GM23248 (cell line): Measurements from ENCODE around the gene MAPK8IP2. TPM values are rescaled to one million over a fixed set of nuclear protein-coding genes. Genes with fewer than 3 reads are reported as not detected.

Experiments
- DNase-seq: peaks from one replicate; pipeline ENCODE4 v3.0.0-alpha.2; 2015
- H2AFZ ChIP-seq: fragments of 200-600 bp; sonication (generic); 2 replicates; pipeline ENCODE4 v1.6.1; 2016; ENCODE audit warnings: antibody characterized with exemption
- H3F3A ChIP-seq: fragments of 200-600 bp; sonication (generic); 2 replicates; pipeline ENCODE4 v1.6.1; 2016; ENCODE audit warnings: mild to moderate bottlenecking, antibody characterized with exemption, mixed run types; ENCODE audit not compliant: insufficient read depth
- H3K27ac ChIP-seq: fragments of 200-600 bp; sonication (generic); 2 replicates; pipeline ENCODE4 v1.5.1; 2016; ENCODE audit warnings: mild to moderate bottlenecking
- H3K27me3 ChIP-seq: fragments of 200-600 bp; sonication (generic); replicated peaks from 2 replicates; pipeline ENCODE4 v1.6.1; 2016; ENCODE audit warnings: mild to moderate bottlenecking; ENCODE audit not compliant: insufficient read depth
- H3K36me3 ChIP-seq: fragments of 200-600 bp; sonication (generic); 2 replicates; pipeline ENCODE4 v1.6.1; 2016; ENCODE audit warnings: low read depth, mild to moderate bottlenecking
- H3K4me1 ChIP-seq: fragments of 200-600 bp; sonication (generic); 2 replicates; pipeline ENCODE4 v1.6.1; 2016; ENCODE audit warnings: mild to moderate bottlenecking; ENCODE audit not compliant: insufficient read depth
- H3K4me2 ChIP-seq: fragments of 200-600 bp; sonication (generic); one replicate; pipeline ENCODE4 v1.6.1; 2016; ENCODE audit warnings: mild to moderate bottlenecking; ENCODE audit not compliant: unreplicated experiment
- H3K4me3 ChIP-seq: fragments of 200-600 bp; sonication (generic); 2 replicates; pipeline ENCODE4 v1.5.1; 2016; ENCODE audit warnings: mild to moderate bottlenecking
- H3K79me2 ChIP-seq: fragments of 200-600 bp; sonication (generic); 2 replicates; pipeline ENCODE4 v1.6.1; 2016; ENCODE audit warnings: mild to moderate bottlenecking; ENCODE audit not compliant: insufficient read depth
- H3K9ac ChIP-seq: fragments of 200-600 bp; sonication (generic); 2 replicates; pipeline ENCODE4 v1.6.1; 2016; ENCODE audit warnings: mild to moderate bottlenecking
- H3K9me2 ChIP-seq: fragments of 200-600 bp; sonication (generic); 2 replicates; pipeline ENCODE4 v1.6.1; 2016; ENCODE audit warnings: mixed run types, mild to moderate bottlenecking, moderate library complexity; ENCODE audit not compliant: insufficient read depth
- H3K9me3 ChIP-seq: fragments of 200-600 bp; sonication (generic); one replicate; pipeline ENCODE4 v1.6.1; 2017; ENCODE audit warnings: low read depth
- H4K20me1 ChIP-seq: fragments of 200-600 bp; sonication (generic); 2 replicates; pipeline ENCODE4 v1.6.0; 2016; ENCODE audit not compliant: insufficient read depth
- EZH2 ChIP-seq: fragments of 200-600 bp; sonication (generic); IDR thresholded peaks from 2 replicates; pipeline ENCODE4 v1.6.1; 2018; ENCODE audit warnings: antibody characterized with exemption, mild to moderate bottlenecking; ENCODE audit not compliant: insufficient read depth, poor library complexity, severe bottlenecking
- EZH2phosphoT487 ChIP-seq: fragments of 200-600 bp; sonication (generic); IDR thresholded peaks from 2 replicates; pipeline ENCODE4 v1.6.1; 2018; ENCODE audit warnings: antibody characterized with exemption, moderate library complexity, mild to moderate bottlenecking, low read depth; ENCODE audit not compliant: insufficient read depth
- WGBS, 2 experiments: methylation state at CpG; one replicate each; pipeline ENCODE4 v1.1.6; 2015 to 2017; ENCODE audit warnings: low lambda C conversion rate in 2 of 2, low coverage in 1 of 2; ENCODE audit errors: missing lambda C conversion rate in 2 of 2; 5-methylcytosine and 5-hydroxymethylcytosine counted together
- in situ Hi-C: fragments of 300-500 bp; cut with MboI; formaldehyde crosslinking; loops from 2 replicates; pipeline ENCODE4 v1.15.0; 2020
- polyA plus RNA-seq: library from polyadenylated mRNA; unstranded; fragments of >200 nt; fragmentation: Nextera tagmentation; extraction: Ambion mirVana; gene quantifications from 2 replicates; pipeline ENCODE4 v1.2.1, GENCODE V29; 2016
- total RNA-seq: library from RNA; depleted of rRNA; stranded (reverse); fragments of >200 nt; shearing (Covaris generic); gene quantifications from 2 replicates; pipeline ENCODE4 v1.2.3, GENCODE V29; 2014

Gene MAPK8IP2
- total and polyA plus RNA-seq, 2 experiments from 2014 or later, result 0.06 TPM; not detected in 1

DNA sequence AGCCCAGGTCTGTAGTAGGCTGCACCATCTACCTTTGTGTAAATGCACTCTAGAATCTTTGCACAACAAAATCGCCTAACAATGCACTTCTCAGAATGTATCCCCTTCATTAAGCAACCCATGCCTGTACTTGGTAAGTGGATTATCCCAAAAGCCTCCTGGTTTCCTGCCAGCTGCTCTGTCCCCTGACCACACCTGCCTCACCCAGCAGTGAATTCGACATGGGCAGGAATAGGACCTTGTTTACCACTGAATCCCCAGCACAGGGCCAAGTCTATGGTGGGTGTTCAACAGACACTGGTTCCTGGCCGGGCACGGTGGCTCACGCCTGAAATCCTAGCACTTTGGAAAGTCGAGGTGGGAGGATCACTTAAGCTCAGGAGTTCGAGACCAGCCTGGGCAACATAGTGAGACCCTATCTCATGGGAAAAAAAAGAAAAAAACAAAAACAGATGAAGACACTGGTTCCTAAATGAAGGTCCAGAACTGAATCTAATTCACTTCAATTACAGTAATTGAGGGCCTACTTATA lies 32.8 kb upstream of the MAPK8IP2 start:
- Histone ChIP-seq H3K9ac (no peak overlapping the region), H2AFZ (no peak overlapping the region), H4K20me1 (no peaks in the 10 kb centered on the region), H3K4me1 (no peaks in the 10 kb centered on the region), H3K27me3 (no peaks in the 10 kb centered on the region), H3K9me2 (no peaks in the 10 kb centered on the region), H3K27ac (no peak overlapping the region), H3F3A (no peaks in the 10 kb centered on the region), H3K79me2 (no peaks in the 10 kb centered on the region), H3K9me3 (no peaks in the 10 kb centered on the region), H3K4me3 (no peak overlapping the region), H3K4me2 (no peak overlapping the region), H3K36me3 (no peaks in the 10 kb centered on the region)
- WGBS, 2 experiments, result 85% methylated on average over 7 of the region's 7 CpGs
- in situ Hi-C loops, result no loop called here
- TF ChIP-seq EZH2phosphoT487, result no peak
- no peak for TF ChIP-seq EZH2
- no peak for DNase-seq

DNA sequence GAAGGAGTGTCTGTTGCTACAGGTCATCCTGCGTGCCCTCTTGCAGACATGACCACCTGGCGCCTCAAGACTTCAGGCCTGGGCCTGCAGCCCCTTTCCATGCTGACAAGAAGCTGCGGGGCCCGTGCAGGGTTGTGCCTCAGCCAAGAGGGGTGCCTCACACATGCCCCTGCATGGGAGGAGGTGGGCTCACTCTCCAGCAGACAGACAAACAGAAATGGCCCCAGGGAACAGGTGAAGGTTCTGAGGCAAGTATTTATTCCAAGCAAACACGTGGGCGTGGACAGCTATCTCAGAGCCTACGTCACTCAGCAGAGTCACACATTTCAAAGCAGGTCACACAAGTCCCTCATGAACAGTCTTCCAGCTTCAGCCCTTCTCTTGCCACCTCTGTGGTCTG lies 32.0 kb upstream of the MAPK8IP2 start:
- TF ChIP-seq EZH2, result no peak
- TF ChIP-seq EZH2phosphoT487, result no peak
- Histone ChIP-seq H3K4me3 (no peak overlapping the region), H3K9ac (no peak overlapping the region), H3K9me2 (no peaks in the 10 kb centered on the region), H3K4me1 (no peaks in the 10 kb centered on the region), H3K27me3 (no peaks in the 10 kb centered on the region), H3K36me3 (no peaks in the 10 kb centered on the region), H4K20me1 (no peaks in the 10 kb centered on the region), H3F3A (no peaks in the 10 kb centered on the region), H3K9me3 (no peaks in the 10 kb centered on the region), H3K79me2 (no peaks in the 10 kb centered on the region), H3K4me2 (no peak overlapping the region), H2AFZ (no peak overlapping the region), H3K27ac (no peak overlapping the region)
- in situ Hi-C loops, result no loop called here
- WGBS, 2 experiments, result 81 to 88% methylated on average over 7 of the region's 7 CpGs
- no peak for DNase-seq

DNA sequence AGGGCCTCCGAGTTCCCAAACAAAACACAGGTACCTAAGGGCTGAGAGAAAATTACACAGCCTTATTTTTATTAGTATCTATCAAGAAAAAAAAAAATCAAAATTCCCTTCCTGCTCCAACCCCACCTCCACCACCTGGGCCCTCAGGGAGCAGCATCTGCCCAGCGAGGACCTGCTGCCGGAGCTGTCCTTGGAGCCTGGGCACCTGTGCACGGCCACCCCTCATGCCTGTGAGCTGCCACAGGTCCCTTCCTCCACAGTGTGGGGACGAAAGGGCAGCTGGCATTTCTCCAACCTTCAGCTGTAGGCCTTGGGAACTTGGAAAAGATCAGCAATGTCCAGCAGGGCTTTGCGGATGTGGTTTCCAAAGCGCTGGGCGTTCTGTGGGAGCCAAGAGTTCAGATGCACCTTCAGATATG lies 31.5 kb upstream of the MAPK8IP2 start:
- no peaks in the 10 kb centered on the region for H3K4me1 ChIP-seq
- no peak overlapping the region for H3K9ac ChIP-seq
- no peaks in the 10 kb centered on the region for H3K27me3 ChIP-seq
- no peak overlapping the region for H3K27ac ChIP-seq
- H3K4me2 ChIP-seq, result no peak overlapping the region
- in situ Hi-C loops, result no loop called here
- no peaks in the 10 kb centered on the region for H3K9me2 ChIP-seq
- no peaks in the 10 kb centered on the region for H4K20me1 ChIP-seq
- H3K79me2 ChIP-seq, result no peaks in the 10 kb centered on the region
- no peaks in the 10 kb centered on the region for H3F3A ChIP-seq
- WGBS, 2 experiments, result 82 to 91% methylated on average over 8 of the region's 8 CpGs
- TF ChIP-seq EZH2phosphoT487 (no peak), EZH2 (no peak)
- H3K36me3 ChIP-seq, result no peaks in the 10 kb centered on the region
- DNase-seq, result no peak
- H3K4me3 ChIP-seq, result no peak overlapping the region
- H3K9me3 ChIP-seq, result no peaks in the 10 kb centered on the region
- no peak overlapping the region for H2AFZ ChIP-seq

DNA sequence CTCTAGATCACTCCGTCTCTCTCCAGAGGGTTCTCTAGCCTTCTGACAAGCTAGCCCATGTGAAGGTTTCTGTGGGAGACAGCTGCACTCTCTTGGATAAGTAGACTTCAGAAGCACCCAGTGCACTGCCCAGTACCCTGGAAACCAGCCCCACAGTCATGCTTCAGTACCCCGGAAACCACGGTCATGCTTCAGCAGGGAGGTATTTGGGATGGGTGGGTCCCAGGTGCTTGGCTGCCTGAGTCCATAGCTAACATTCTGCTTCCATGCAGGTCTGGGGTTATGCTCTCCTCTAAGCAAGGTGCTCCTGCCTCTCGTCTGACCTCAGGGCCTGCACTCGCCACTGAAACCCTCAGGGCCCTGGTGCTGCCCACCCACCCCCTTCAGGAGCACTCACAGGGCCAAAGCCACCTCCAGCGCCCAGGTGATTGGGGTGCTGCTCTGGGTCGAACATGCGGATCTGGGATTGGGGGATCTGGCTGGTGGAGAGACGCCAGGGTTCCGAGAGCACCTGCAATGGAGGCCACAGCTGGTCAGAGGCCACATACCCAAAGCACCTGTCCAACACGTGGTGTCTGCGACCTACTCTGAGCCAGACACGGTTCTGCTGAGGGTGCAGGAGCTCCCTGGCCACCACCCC lies 30.6 kb upstream of the MAPK8IP2 start:
- H3K9ac ChIP-seq, result no peak overlapping the region
- H3K27me3 ChIP-seq, result no peaks in the 10 kb centered on the region
- H3K79me2 ChIP-seq, result no peaks in the 10 kb centered on the region
- H3F3A ChIP-seq, result no peaks in the 10 kb centered on the region
- DNase-seq, result no peak
- no peaks in the 10 kb centered on the region for H3K9me2 ChIP-seq
- H4K20me1 ChIP-seq, result no peaks in the 10 kb centered on the region
- no peak overlapping the region for H3K4me3 ChIP-seq
- WGBS, 2 experiments, result 81% methylated on average over 11 to 13 of the region's 13 CpGs
- no peak overlapping the region for H3K27ac ChIP-seq
- no peaks in the 10 kb centered on the region for H3K4me1 ChIP-seq
- no peaks in the 10 kb centered on the region for H3K36me3 ChIP-seq
- TF ChIP-seq EZH2phosphoT487, result no peak
- no peak for TF ChIP-seq EZH2
- no peak overlapping the region for H2AFZ ChIP-seq
- in situ Hi-C loops, result no loop called here
- H3K9me3 ChIP-seq, result no peaks in the 10 kb centered on the region
- H3K4me2 ChIP-seq, result no peak overlapping the region
